Upper lobe of left lung (tissue), 4 donors: Measurements from ENCODE around the gene KCNAB1.

Source experiments
- EP300 ChIP-seq, 4 donors: sonication (generic); formaldehyde crosslinking; IDR thresholded peaks; one replicate each; pipeline ENCODE4 v1.5.1; 2017; ENCODE audit warnings: antibody characterized with exemption in 4 of 4, control low read depth in 2 of 4
- POLR2A ChIP-seq, 4 donors: fragments of 450-650 bp; IDR thresholded peaks; one replicate each; pipeline ENCODE4 v1.5.1; 2016 to 2017; ENCODE audit warnings: antibody characterized with exemption in 4 of 4, mild to moderate bottlenecking in 2 of 4
- TF ChIP-seq, protein P1 (sequence below), 6 experiments: fragments of 450-650 bp in 4 of 6; fragments of 200-600 bp in 2 of 6; sonication (generic) in 2 of 6; IDR thresholded peaks; one replicate each; pipeline ENCODE4 v1.5.1; 2016 to 2019; ENCODE audit warnings: antibody characterized with exemption in 6 of 6

GRCh38 chr3:156465194-156465593 is 344.8 kb downstream of the KCNAB1 start:
- TF ChIP-seq, protein P1, sequence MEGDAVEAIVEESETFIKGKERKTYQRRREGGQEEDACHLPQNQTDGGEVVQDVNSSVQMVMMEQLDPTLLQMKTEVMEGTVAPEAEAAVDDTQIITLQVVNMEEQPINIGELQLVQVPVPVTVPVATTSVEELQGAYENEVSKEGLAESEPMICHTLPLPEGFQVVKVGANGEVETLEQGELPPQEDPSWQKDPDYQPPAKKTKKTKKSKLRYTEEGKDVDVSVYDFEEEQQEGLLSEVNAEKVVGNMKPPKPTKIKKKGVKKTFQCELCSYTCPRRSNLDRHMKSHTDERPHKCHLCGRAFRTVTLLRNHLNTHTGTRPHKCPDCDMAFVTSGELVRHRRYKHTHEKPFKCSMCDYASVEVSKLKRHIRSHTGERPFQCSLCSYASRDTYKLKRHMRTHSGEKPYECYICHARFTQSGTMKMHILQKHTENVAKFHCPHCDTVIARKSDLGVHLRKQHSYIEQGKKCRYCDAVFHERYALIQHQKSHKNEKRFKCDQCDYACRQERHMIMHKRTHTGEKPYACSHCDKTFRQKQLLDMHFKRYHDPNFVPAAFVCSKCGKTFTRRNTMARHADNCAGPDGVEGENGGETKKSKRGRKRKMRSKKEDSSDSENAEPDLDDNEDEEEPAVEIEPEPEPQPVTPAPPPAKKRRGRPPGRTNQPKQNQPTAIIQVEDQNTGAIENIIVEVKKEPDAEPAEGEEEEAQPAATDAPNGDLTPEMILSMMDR (IDR thresholded peaks at IDR 0.05) = no peak
- TF ChIP-seq EP300 (IDR thresholded peaks at IDR 0.05) = no peak
- TF ChIP-seq POLR2A (IDR thresholded peaks at IDR 0.05) = no peak
